Endothelial cell of umbilical vein (primary cell): ENCODE measurements around the gene HNRNPLL. TPM values are rescaled to one million over a fixed set of nuclear protein-coding genes. Genes with fewer than 3 reads are reported as not detected.

Source experiments
- BruUV-seq: library from RNA; stranded (reverse); fragments of 400-500 nt; replicated peaks from 2 replicates; lab custom pipeline; 2021; lab: Mats Ljungman, UMichigan
- CTCF ChIA-PET: fragments of 300-600, 350-600 bp; sonication (Branson Sonifier 250); formaldehyde crosslinking; loops from one replicate; lab custom pipeline; 2021; ENCODE audit warnings: antibody characterized with exemption, inconsistent platforms; lab: Charles Lee
- POLR2A ChIA-PET: fragments of 300-600, 350-600 bp; sonication (Branson Sonifier 250); formaldehyde crosslinking; loops from one replicate; lab custom pipeline; 2021; ENCODE audit warnings: antibody characterized with exemption, inconsistent platforms; lab: Charles Lee
- DNase-seq: peaks from one replicate; pipeline ENCODE4 v3.0.0-alpha.2; 2011; ENCODE audit warnings: low read depth, low spot score
- FAIRE-seq: peaks from 2 replicates; lab custom pipeline; 2011; peaks lifted over from hg19 to GRCh38; lab: Jason Lieb, UNC
- H2AFZ ChIP-seq: 2 replicates; pipeline ENCODE4 v1.6.0; 2012; ENCODE audit warnings: low read depth, low read length, control low read depth, inconsistent platforms
- H3K27ac ChIP-seq: 2 replicates; pipeline ENCODE4 v1.5.1; 2011; ENCODE audit warnings: low read depth, mild to moderate bottlenecking, control low read depth, low read length, moderate library complexity; ENCODE audit not compliant: insufficient read depth
- H3K27me3 ChIP-seq, 2 experiments: 2 replicates each; pipeline versions ENCODE4 v1.6.0 to v1.6.1; 2011; ENCODE audit warnings: low read length in 2 of 2, mixed read lengths in 1 of 2; ENCODE audit not compliant: control insufficient read depth in 2 of 2, insufficient read depth in 2 of 2
- H3K36me3 ChIP-seq, 2 experiments: 2 replicates in 1 of 2; 3 replicates in 1 of 2; pipeline ENCODE4 v1.5.1; 2011; ENCODE audit warnings: low read length in 2 of 2, mild to moderate bottlenecking in 1 of 2, moderate library complexity in 1 of 2; ENCODE audit not compliant: control insufficient read depth in 2 of 2, insufficient read depth in 2 of 2; ENCODE audit errors: extremely low read depth in 1 of 2
- H3K4me1 ChIP-seq: 3 replicates; pipeline ENCODE4 v1.5.1; 2011; ENCODE audit warnings: mild to moderate bottlenecking, low read length; ENCODE audit not compliant: control insufficient read depth, insufficient read depth; ENCODE audit errors: extremely low read depth
- H3K4me2 ChIP-seq: 2 replicates; pipeline ENCODE4 v1.6.1; 2011; ENCODE audit warnings: low read length, control low read depth, mixed read lengths; ENCODE audit not compliant: insufficient read depth
- H3K4me3 ChIP-seq, 3 experiments: fragments of 200-600 bp in 1 of 3; sonication (generic), shearing (Covaris generic) in 1 of 3; replicated peaks in 1 of 3; 2 replicates each; pipeline ENCODE4 v1.5.1; 2011 to 2016; ENCODE audit warnings: control low read depth in 3 of 3, low read length in 3 of 3, mild to moderate bottlenecking in 2 of 3, inconsistent platforms in 1 of 3, low read depth in 1 of 3, moderate library complexity in 1 of 3; ENCODE audit not compliant: insufficient read depth in 1 of 3
- H3K79me2 ChIP-seq: 2 replicates; pipeline ENCODE4 v1.6.0; 2012; ENCODE audit warnings: low read length, inconsistent platforms; ENCODE audit not compliant: control insufficient read depth, insufficient read depth
- H3K9ac ChIP-seq: replicated peaks from 2 replicates; pipeline ENCODE3; 2011; ENCODE audit warnings: low read length, control low read depth; ENCODE audit not compliant: insufficient read depth; ENCODE audit errors: extremely low read depth
- H3K9me1 ChIP-seq: replicated peaks from 3 replicates; pipeline ENCODE4 v1.6.0; 2011; ENCODE audit warnings: mild to moderate bottlenecking, low read length; ENCODE audit not compliant: control insufficient read depth, insufficient read depth; ENCODE audit errors: extremely low read depth
- H3K9me3 ChIP-seq: replicated peaks from 2 replicates; pipeline ENCODE4 v1.5.1; 2012; ENCODE audit warnings: low read length, inconsistent platforms; ENCODE audit not compliant: control insufficient read depth, insufficient read depth
- H4K20me1 ChIP-seq: replicated peaks from 2 replicates; pipeline ENCODE3; 2011; ENCODE audit warnings: mild to moderate bottlenecking, low read length; ENCODE audit not compliant: control insufficient read depth, insufficient read depth; ENCODE audit errors: extremely low read depth
- EZH2 ChIP-seq: IDR thresholded peaks from 2 replicates; pipeline ENCODE4 v1.6.1; 2012; ENCODE audit warnings: borderline replicate concordance, low read depth, mild to moderate bottlenecking, moderate library complexity, low read length, inconsistent platforms; ENCODE audit not compliant: severe bottlenecking
- FOS ChIP-seq: IDR thresholded peaks from 2 replicates; pipeline ENCODE4 v1.6.1; 2011; ENCODE audit warnings: mild to moderate bottlenecking, low read length, moderate library complexity, borderline replicate concordance; ENCODE audit not compliant: insufficient read depth
- JUN ChIP-seq: IDR thresholded peaks from 2 replicates; pipeline ENCODE4 v1.6.1; 2011; ENCODE audit warnings: borderline replicate concordance, low read depth; ENCODE audit not compliant: insufficient read length, insufficient read depth
- MYC ChIP-seq: IDR thresholded peaks from one replicate; pipeline ENCODE4 v1.6.1; 2011; ENCODE audit warnings: mild to moderate bottlenecking, low read depth, low read length
- POLR2A ChIP-seq: IDR thresholded peaks from 2 replicates; pipeline ENCODE4 v1.6.1; 2012; ENCODE audit warnings: low read depth, mild to moderate bottlenecking, control low read depth, low read length
- POLR2AphosphoS5 ChIP-seq: IDR thresholded peaks from 2 replicates; pipeline ENCODE4 v1.6.1; 2012; ENCODE audit warnings: low read depth, mild to moderate bottlenecking, control low read depth, low read length, moderate library complexity; ENCODE audit not compliant: insufficient read depth
- dilution Hi-C: fragments of 300-500 bp; cut with MboI; formaldehyde crosslinking; loops from one replicate; pipeline ENCODE4 v1.15.0; 2019; ENCODE audit warnings: low sequenced_read_pairs; ENCODE audit not compliant: extremely low pct_ligation_motif_present
- intact Hi-C: fragments of 100-400 bp; cut with micrococcal nuclease; formaldehyde crosslinking; loops from one replicate; pipeline ENCODE4 v1.10.0; 2022
- polyA plus RNA-seq, 4 experiments: library from polyadenylated mRNA; depleted of rRNA in 3 of 4; stranded (reverse) in 3 of 4; unstranded in 1 of 4; fragments of >200 nt; gene quantifications; 2 replicates each; pipeline versions ENCODE4 v1.2.1 to v1.2.3, GENCODE V29; 2011 to 2012; ENCODE audit warnings: missing spikeins in 1 of 4
- total RNA-seq: library from RNA; stranded (reverse); gene quantifications from 2 replicates; pipeline ENCODE4 v1.2.3, GENCODE V29; 2021
- TF ChIP-seq, protein P1 (sequence below), 2 donors: IDR thresholded peaks; 1 replicate in 1 of 2; 2 replicates in 1 of 2; pipeline ENCODE4 v1.5.1; 2011; ENCODE audit warnings: low read length in 2 of 2, mild to moderate bottlenecking in 2 of 2, moderate library complexity in 2 of 2, control low read depth in 1 of 2, inconsistent platforms in 1 of 2, low read depth in 1 of 2; ENCODE audit not compliant: insufficient read depth in 1 of 2; ENCODE audit errors: extremely low read depth in 1 of 2
- TF ChIP-seq, protein P2 (sequence below): IDR thresholded peaks from 2 replicates; pipeline ENCODE4 v1.6.1; 2011; ENCODE audit not compliant: insufficient read depth, insufficient read length

The HNRNPLL gene
- total and polyA plus RNA-seq, 2 donors (not counting 3 experiments of a cell fraction or from before 2014, with no cell fraction given) = 19.8 to 56.2 TPM

DNA sequence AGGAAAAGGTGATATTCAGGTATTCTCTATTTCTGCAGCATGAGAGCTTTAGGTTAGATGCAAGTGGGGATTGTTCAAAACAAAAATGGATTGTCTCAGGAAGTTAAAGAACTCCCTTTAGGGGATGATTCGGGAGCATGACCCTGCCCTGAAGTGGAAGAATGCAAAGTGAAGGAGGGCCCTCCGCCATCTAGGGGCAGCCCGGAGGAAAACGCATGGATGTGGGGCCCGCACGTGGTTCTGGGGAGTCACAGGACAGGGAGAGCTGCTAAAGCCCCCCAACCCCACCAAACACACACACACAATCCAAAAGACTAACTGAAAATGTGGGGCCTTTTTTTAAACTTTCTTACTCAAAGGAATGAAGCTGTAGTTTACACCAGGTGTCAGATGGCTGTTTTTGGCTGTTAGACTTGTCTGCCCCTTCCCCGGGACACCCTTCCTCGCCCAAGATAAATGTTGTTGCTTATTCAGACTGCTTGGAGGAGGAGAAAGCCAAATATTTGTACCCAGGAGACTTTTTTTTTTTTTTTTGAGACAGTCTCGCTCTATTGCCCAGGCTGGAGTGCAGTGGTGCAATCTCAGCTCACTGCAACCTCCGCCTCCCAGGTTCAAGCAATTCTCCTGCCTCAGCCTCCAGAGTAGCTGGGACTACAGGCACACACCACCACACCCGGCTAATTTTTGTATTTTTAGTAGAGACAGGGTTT lies 78.8 kb downstream of the HNRNPLL start:
- no peak for FAIRE-seq
- Histone ChIP-seq H3K4me1 (no peaks in the 10 kb centered on the region), H3K4me2 (no peak overlapping the region), H3K9me3 (no peaks in the 10 kb centered on the region), H3K9ac (no peak overlapping the region), H3K79me2 (no peaks in the 10 kb centered on the region), H3K36me3 (no peaks in the 10 kb centered on the region), H3K27ac (no peak overlapping the region), H3K27me3 (peaks cover 5 to 10% of the 10 kb centered on the region in 2 experiments), H3K9me1 (no peaks in the 10 kb centered on the region), H2AFZ (no peak overlapping the region), H4K20me1 (no peaks in the 10 kb centered on the region), H3K4me3 (no peak overlapping the region)
- dilution Hi-C loops = no loop called here
- TF ChIP-seq POLR2AphosphoS5 (no peak), JUN (no peak), EZH2 (no peak), POLR2A (no peak), FOS (no peak), MYC (no peak)
- TF ChIP-seq, protein P1, sequence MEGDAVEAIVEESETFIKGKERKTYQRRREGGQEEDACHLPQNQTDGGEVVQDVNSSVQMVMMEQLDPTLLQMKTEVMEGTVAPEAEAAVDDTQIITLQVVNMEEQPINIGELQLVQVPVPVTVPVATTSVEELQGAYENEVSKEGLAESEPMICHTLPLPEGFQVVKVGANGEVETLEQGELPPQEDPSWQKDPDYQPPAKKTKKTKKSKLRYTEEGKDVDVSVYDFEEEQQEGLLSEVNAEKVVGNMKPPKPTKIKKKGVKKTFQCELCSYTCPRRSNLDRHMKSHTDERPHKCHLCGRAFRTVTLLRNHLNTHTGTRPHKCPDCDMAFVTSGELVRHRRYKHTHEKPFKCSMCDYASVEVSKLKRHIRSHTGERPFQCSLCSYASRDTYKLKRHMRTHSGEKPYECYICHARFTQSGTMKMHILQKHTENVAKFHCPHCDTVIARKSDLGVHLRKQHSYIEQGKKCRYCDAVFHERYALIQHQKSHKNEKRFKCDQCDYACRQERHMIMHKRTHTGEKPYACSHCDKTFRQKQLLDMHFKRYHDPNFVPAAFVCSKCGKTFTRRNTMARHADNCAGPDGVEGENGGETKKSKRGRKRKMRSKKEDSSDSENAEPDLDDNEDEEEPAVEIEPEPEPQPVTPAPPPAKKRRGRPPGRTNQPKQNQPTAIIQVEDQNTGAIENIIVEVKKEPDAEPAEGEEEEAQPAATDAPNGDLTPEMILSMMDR (IDR thresholded peaks at IDR 0.05; ENCODE audit: extremely low read depth in 1 of 2, insufficient read depth in 1 of 2, low read depth in 1 of 2, low read length in 2 of 2) = peak in 1 of 2 donors; percentile 5
- TF ChIP-seq, protein P2, sequence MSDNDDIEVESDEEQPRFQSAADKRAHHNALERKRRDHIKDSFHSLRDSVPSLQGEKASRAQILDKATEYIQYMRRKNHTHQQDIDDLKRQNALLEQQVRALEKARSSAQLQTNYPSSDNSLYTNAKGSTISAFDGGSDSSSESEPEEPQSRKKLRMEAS = no peak
- CTCF ChIA-PET = interaction anchor here (0.6 to 1.8 kb wide), 3 partner anchors 10 to 208 kb away, joined by 3 to 7 read pairs (median 4); no protein-coding TSS in a partner anchor
- DNase-seq = no peak
- intact Hi-C loops = no loop called here
- BruUV-seq = no TSS peak
- POLR2A ChIA-PET = no interaction called here
